SK-N-SH (cell line): ENCODE measurements around the gene EPB41L1. TPM values are rescaled to one million over a fixed set of nuclear protein-coding genes. Genes with fewer than 3 reads are reported as not detected.
A peak's percentile ranks its signal among the peaks of the same experiment; 100 is the strongest.

Experiments
- CTCF ChIA-PET: fragments of 300-600, 350-600 bp; formaldehyde crosslinking; extraction: SDS; loops from one replicate; lab custom pipeline; 2021; lab: Yijun Ruan, JAX
- POLR2A ChIA-PET: fragments of 350-600 bp; sonication (Branson Sonifier 250); formaldehyde crosslinking; extraction: SDS; loops from one replicate; lab custom pipeline; 2020; ENCODE audit warnings: antibody characterized with exemption, inconsistent platforms; lab: Yijun Ruan, JAX
- DNase-seq: peaks from one replicate; pipeline ENCODE4 v3.0.0; 2012
- H2AFZ ChIP-seq: fragments of 200-600 bp; sonication (generic); 2 replicates; pipeline ENCODE4 v1.8.1; 2016; ENCODE audit warnings: antibody characterized with exemption, mild to moderate bottlenecking, low read depth
- H3F3A ChIP-seq: fragments of 200-600 bp; sonication (generic); replicated peaks from 2 replicates; pipeline ENCODE3; 2016; ENCODE audit warnings: antibody characterized with exemption, mild to moderate bottlenecking; ENCODE audit not compliant: insufficient read depth
- H3K27ac ChIP-seq, 2 experiments: fragments of 200-500 bp in 1 of 2; fragments of 200-600 bp in 1 of 2; sonication (Bioruptor generic) in 1 of 2; sonication (generic), shearing (Covaris generic) in 1 of 2; 2 replicates each; pipeline versions ENCODE4 v1.5.1 to v1.6.1; 2014 to 2016; ENCODE audit warnings: low read depth in 2 of 2, inconsistent platforms in 1 of 2, low read length in 1 of 2, mild to moderate bottlenecking in 1 of 2, mixed read lengths in 1 of 2
- H3K27me3 ChIP-seq: fragments of 200-600 bp; sonication (generic), shearing (Covaris generic); 2 replicates; pipeline ENCODE4 v1.6.1; 2016; ENCODE audit warnings: mixed run types; ENCODE audit not compliant: insufficient read depth
- H3K36me3 ChIP-seq, 2 experiments: fragments of 200-500 bp in 1 of 2; fragments of 200-600 bp in 1 of 2; sonication (Bioruptor generic) in 1 of 2; sonication (generic) in 1 of 2; replicated peaks in 1 of 2; 2 replicates each; pipeline versions ENCODE3 to v1.5.1; 2014 to 2016; ENCODE audit warnings: low read length in 1 of 2, mild to moderate bottlenecking in 1 of 2; ENCODE audit not compliant: insufficient read depth in 2 of 2, control insufficient read depth in 1 of 2
- H3K4me1 ChIP-seq, 2 experiments: fragments of 200-500 bp in 1 of 2; fragments of 200-600 bp in 1 of 2; sonication (Bioruptor generic) in 1 of 2; sonication (generic), shearing (Covaris generic) in 1 of 2; 2 replicates each; pipeline versions ENCODE4 v1.5.1 to v1.6.1; 2014 to 2016; ENCODE audit warnings: low read depth in 1 of 2, low read length in 1 of 2, mixed run types in 1 of 2; ENCODE audit not compliant: insufficient read depth in 2 of 2, control insufficient read depth in 1 of 2
- H3K4me2 ChIP-seq: fragments of 200-600 bp; sonication (generic), shearing (Covaris generic); 2 replicates; pipeline ENCODE4 v1.6.1; 2017; ENCODE audit warnings: mixed run types
- H3K4me3 ChIP-seq, 2 experiments: fragments of 200-500 bp in 1 of 2; fragments of 200-600 bp in 1 of 2; sonication (Bioruptor generic) in 1 of 2; sonication (generic), shearing (Covaris generic) in 1 of 2; 2 replicates each; pipeline versions ENCODE4 v1.5.1 to v1.8.1; 2014 to 2016; ENCODE audit warnings: low read depth in 2 of 2, inconsistent platforms in 1 of 2, low read length in 1 of 2, mild to moderate bottlenecking in 1 of 2, mixed read lengths in 1 of 2, moderate library complexity in 1 of 2
- H3K79me2 ChIP-seq: fragments of 200-600 bp; sonication (generic); 2 replicates; pipeline ENCODE4 v1.8.1; 2017; ENCODE audit warnings: mild to moderate bottlenecking; ENCODE audit not compliant: insufficient read depth
- H3K9ac ChIP-seq: fragments of 200-600 bp; sonication (generic); 2 replicates; pipeline ENCODE4 v1.6.1; 2017; ENCODE audit warnings: mixed run types
- H3K9me2 ChIP-seq: fragments of 200-600 bp; sonication (generic); 2 replicates; pipeline ENCODE4 v1.6.1; 2017; ENCODE audit warnings: mixed run types
- H3K9me3 ChIP-seq: fragments of 200-600 bp; sonication (generic); 2 replicates; pipeline ENCODE4 v1.6.1; 2017; ENCODE audit warnings: mixed run types, mild to moderate bottlenecking, moderate library complexity
- H4K20me1 ChIP-seq: fragments of 200-600 bp; sonication (generic); 2 replicates; pipeline ENCODE4 v1.6.1; 2017; ENCODE audit warnings: mild to moderate bottlenecking, mixed run types; ENCODE audit not compliant: insufficient read depth
- EZH2phosphoT487 ChIP-seq: fragments of 200-600 bp; sonication (generic); IDR thresholded peaks from 2 replicates; pipeline ENCODE4 v1.6.1; 2017; ENCODE audit warnings: low read depth, mixed run types, mild to moderate bottlenecking, antibody characterized with exemption, moderate library complexity, borderline replicate concordance
- FOXJ3 ChIP-seq: sonication (generic); formaldehyde crosslinking; IDR thresholded peaks from 2 replicates; pipeline ENCODE4 v1.5.1; 2020; ENCODE audit warnings: mild to moderate bottlenecking, missing genetic modification reagents
- MEF2A ChIP-seq: IDR thresholded peaks from 2 replicates; pipeline ENCODE4 v1.4.0; 2012; ENCODE audit warnings: low read depth, borderline replicate concordance
- MXI1 ChIP-seq: IDR thresholded peaks from 2 replicates; pipeline ENCODE4 v1.6.1; 2012; ENCODE audit warnings: mild to moderate bottlenecking, low read depth, low read length, improper control_type of control experiment
- NRF1 ChIP-seq: IDR thresholded peaks from 2 replicates; pipeline ENCODE4 v1.6.1; 2012; ENCODE audit warnings: low read depth, mild to moderate bottlenecking, low read length
- POLR2AphosphoS5 ChIP-seq: IDR thresholded peaks from 2 replicates; pipeline ENCODE4 v1.6.1; 2012; ENCODE audit warnings: low read depth, low read length
- RAD21 ChIP-seq: IDR thresholded peaks from 2 replicates; pipeline ENCODE4 v1.6.1; 2012; ENCODE audit warnings: mild to moderate bottlenecking, low read length
- RFX5 ChIP-seq: IDR thresholded peaks from 2 replicates; pipeline ENCODE4 v1.6.1; 2012; ENCODE audit warnings: mild to moderate bottlenecking, improper control_type of control experiment, low read length
- SMC3 ChIP-seq: IDR thresholded peaks from 2 replicates; pipeline ENCODE4 v1.6.1; 2012; ENCODE audit warnings: low read depth, low read length, improper control_type of control experiment
- WGBS: methylation state at CpG from one replicate; pipeline ENCODE4 v1.1.6; 2017; ENCODE audit warnings: low lambda C conversion rate; 5-methylcytosine and 5-hydroxymethylcytosine counted together
- polyA plus RNA-seq, 3 experiments: library from polyadenylated mRNA; depleted of rRNA; stranded (reverse); fragments of >200 nt; gene quantifications; 2 replicates each; pipeline ENCODE4 v1.2.3, GENCODE V29; 2012
- TF ChIP-seq, protein P1 (sequence below): IDR thresholded peaks from 2 replicates; pipeline ENCODE4 v1.4.0; 2012; ENCODE audit warnings: low read depth, borderline replicate concordance
- TF ChIP-seq, protein P2 (sequence below): fragments of 200-600 bp; sonication (generic); IDR thresholded peaks from 2 replicates; pipeline ENCODE4 v1.6.1; 2017; ENCODE audit warnings: antibody characterized with exemption, mild to moderate bottlenecking, moderate library complexity
- TF ChIP-seq, protein P3 (sequence below): fragments of 150-350 bp; IDR thresholded peaks from 2 replicates; pipeline ENCODE4 v1.6.1; 2017; ENCODE audit warnings: antibody characterized with exemption, low read length, low read depth, borderline replicate concordance

EPB41L1 gene
- polyA plus RNA-seq, 1 of the 3 experiments (the other 2 are of a cell fraction) = 26.1 TPM

DNA sequence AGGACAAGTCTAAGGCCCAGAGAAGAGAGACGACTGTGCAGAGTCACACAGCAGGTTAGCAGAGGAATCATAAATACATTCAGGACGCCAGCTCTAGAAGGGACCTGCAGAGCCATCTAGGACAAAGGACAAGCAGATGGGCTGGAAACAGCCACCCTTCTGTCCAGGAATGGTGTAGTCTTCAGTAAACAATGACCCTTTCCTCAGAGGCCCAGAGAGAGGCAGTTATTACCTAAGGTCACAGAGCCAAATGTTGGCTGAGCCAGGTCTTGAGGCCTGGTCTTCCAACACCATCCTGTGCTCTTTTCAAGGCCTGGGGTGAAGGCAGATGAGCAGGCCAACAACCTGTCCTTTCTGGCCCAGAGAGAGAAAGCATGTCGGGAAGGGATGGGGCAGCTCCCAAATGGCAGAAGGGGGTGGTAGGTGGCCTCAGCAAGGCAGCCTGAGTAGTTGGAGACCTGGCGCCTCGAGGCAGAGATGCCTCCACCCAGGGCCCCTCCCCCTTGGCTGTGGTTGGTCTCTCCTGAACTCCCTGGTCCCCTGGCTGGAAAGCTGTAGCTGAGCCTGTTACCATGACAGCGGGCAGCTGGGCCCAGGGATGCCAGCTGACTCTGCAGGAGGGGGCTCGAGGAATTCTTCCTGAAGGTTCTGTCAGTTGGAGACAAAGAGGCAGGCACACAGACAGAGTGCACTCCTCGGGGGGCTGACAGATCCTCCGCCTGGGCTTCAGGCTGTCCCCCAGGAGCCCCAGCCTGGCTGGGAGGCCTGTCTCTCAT lies 24.8 kb downstream of the EPB41L1 start:
- H3K9ac ChIP-seq = no peak overlapping the region
- H3F3A ChIP-seq = peaks cover 3% of the 10 kb centered on the region
- POLR2A ChIA-PET = no interaction called here
- no peak overlapping the region for H3K4me3 ChIP-seq
- 91% methylated on average over 7 of the region's 9 CpGs for WGBS
- H3K79me2 ChIP-seq = no peaks in the 10 kb centered on the region
- no peak for TF ChIP-seq EZH2phosphoT487
- TF ChIP-seq NRF1 = no peak
- no peak for TF ChIP-seq SMC3
- TF ChIP-seq, protein P1, sequence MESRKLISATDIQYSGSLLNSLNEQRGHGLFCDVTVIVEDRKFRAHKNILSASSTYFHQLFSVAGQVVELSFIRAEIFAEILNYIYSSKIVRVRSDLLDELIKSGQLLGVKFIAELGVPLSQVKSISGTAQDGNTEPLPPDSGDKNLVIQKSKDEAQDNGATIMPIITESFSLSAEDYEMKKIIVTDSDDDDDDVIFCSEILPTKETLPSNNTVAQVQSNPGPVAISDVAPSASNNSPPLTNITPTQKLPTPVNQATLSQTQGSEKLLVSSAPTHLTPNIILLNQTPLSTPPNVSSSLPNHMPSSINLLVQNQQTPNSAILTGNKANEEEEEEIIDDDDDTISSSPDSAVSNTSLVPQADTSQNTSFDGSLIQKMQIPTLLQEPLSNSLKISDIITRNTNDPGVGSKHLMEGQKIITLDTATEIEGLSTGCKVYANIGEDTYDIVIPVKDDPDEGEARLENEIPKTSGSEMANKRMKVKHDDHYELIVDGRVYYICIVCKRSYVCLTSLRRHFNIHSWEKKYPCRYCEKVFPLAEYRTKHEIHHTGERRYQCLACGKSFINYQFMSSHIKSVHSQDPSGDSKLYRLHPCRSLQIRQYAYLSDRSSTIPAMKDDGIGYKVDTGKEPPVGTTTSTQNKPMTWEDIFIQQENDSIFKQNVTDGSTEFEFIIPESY = no peak
- TF ChIP-seq MXI1 = no peak
- TF ChIP-seq RAD21 = no peak
- TF ChIP-seq RFX5 = no peak
- no peak for TF ChIP-seq MEF2A
- TF ChIP-seq FOXJ3 = no peak
- TF ChIP-seq POLR2AphosphoS5 = no peak
- TF ChIP-seq, protein P2, sequence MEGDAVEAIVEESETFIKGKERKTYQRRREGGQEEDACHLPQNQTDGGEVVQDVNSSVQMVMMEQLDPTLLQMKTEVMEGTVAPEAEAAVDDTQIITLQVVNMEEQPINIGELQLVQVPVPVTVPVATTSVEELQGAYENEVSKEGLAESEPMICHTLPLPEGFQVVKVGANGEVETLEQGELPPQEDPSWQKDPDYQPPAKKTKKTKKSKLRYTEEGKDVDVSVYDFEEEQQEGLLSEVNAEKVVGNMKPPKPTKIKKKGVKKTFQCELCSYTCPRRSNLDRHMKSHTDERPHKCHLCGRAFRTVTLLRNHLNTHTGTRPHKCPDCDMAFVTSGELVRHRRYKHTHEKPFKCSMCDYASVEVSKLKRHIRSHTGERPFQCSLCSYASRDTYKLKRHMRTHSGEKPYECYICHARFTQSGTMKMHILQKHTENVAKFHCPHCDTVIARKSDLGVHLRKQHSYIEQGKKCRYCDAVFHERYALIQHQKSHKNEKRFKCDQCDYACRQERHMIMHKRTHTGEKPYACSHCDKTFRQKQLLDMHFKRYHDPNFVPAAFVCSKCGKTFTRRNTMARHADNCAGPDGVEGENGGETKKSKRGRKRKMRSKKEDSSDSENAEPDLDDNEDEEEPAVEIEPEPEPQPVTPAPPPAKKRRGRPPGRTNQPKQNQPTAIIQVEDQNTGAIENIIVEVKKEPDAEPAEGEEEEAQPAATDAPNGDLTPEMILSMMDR = no peak
- TF ChIP-seq, protein P3, sequence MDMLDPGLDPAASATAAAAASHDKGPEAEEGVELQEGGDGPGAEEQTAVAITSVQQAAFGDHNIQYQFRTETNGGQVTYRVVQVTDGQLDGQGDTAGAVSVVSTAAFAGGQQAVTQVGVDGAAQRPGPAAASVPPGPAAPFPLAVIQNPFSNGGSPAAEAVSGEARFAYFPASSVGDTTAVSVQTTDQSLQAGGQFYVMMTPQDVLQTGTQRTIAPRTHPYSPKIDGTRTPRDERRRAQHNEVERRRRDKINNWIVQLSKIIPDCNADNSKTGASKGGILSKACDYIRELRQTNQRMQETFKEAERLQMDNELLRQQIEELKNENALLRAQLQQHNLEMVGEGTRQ = no peak
- TF ChIP-seq, all 33 proteins: peak for 0
- peak; percentile 66 for DNase-seq
- H3K9me3 ChIP-seq = no peaks in the 10 kb centered on the region
- H3K27ac ChIP-seq = no peak overlapping the region; a peak in 1 of 4 replicates
- no peaks in the 10 kb centered on the region for H3K9me2 ChIP-seq
- H3K4me2 ChIP-seq = no peak overlapping the region
- H3K36me3 ChIP-seq = peaks cover 0 to 23% of the 10 kb centered on the region in 2 experiments
- H2AFZ ChIP-seq = no peak overlapping the region
- CTCF ChIA-PET = interaction anchor here (1.0 to 4.0 kb wide), 5 partner anchors 20 to 260 kb away, joined by 4 to 16 read pairs (median 10); no protein-coding TSS in a partner anchor
- peaks cover 0 to 24% of the 10 kb centered on the region in 2 experiments; a peak in 1 of 4 replicates for H3K4me1 ChIP-seq
- H4K20me1 ChIP-seq = 0 out of 2 replicates have a peak, but pooled peaks cover 4% of the 10 kb centered on the region
- H3K27me3 ChIP-seq = no peaks in the 10 kb centered on the region
